Measurements from ENCODE around the gene PHLDA3.
"Not testable (repeated sequence)": the region's sequence is repeated elsewhere in the genome, so short reads cannot be mapped to it uniquely, and the experiment has no call there.

Gene PHLDA3

GRCh38 chr1:201503397-201504176, 34.6 kb upstream of the PHLDA3 start:
- peak; percentile 77 for DNase-seq

DNA sequence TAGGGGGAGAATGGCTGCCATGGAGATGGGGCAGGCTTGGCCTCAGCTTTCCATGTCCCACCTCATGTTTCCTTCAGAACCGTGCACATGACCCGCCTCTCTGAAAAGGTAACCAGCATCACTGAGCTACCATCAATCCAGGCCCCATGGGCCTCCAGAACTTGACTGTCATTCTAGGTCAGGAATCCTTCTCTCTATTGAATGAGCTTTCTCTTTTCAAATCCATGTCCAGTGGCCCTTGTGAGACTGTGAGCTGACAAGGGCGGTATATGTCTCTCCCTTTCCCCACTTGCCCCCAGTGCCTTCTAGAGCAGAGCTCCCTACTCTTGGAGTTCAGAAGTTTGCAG, 33.5 kb upstream of the PHLDA3 start:
- DNase-seq: no peak

- peak; percentile 61 for DNase-seq
Observed at GRCh38 chr1:201501812-201502510, 33.0 kb upstream of the PHLDA3 start.

- DNase-seq: no peak
Observed at GRCh38 chr1:201501144-201501543, 32.2 kb upstream of the PHLDA3 start.

GRCh38 chr1:201500670-201501120, 31.7 kb upstream of the PHLDA3 start:
- DNase-seq: no peak

- DNase-seq: no peak
Observed at GRCh38 chr1:201499795-201500669, 31.0 kb upstream of the PHLDA3 start.

DNA sequence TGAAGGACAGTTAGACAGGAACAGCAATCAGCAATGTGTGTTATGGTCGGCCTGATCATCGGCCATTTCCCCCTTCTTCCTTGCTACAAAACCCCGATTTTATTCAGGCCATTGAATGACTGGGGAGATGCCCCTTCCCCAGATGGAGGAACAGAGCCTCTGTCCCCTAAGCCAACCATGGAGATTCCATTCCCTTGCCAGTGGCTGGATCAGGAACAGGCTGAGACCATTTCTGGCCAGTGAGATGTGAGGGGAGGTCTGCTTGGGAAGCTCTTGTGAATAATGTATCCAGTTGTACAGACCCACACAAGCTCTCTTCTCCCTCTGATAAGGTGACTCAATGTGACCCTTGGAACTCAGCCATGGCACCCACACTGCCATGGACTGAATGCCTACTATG, 30.2 kb upstream of the PHLDA3 start:
- no peak for DNase-seq

GRCh38 chr1:201498621-201499020, 29.6 kb upstream of the PHLDA3 start:
- DNase-seq: no peak

GRCh38 chr1:201497935-201498509, 29.0 kb upstream of the PHLDA3 start:
- no peak for DNase-seq

DNA sequence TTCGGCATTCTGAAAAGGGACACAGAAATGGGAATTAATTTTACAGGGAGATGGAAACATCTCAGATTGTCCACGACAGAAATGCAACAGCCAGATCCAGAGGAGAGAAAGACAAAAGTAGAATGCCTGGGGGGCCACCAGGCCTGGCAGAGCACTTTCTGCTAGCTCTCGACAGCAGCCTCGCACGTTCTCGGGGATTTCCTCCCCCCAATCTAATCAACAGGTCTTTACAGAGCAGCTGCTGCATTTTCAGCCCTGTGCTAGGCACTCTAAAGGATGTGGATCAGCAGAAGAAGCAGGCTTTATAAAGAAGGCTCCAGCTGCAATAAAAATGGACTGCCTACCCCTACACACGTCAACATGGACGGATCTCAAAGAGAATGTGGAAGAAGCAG, 27.3 kb upstream of the PHLDA3 start:
- DNase-seq: no peak

- peak; percentile 37 for DNase-seq
Observed at GRCh38 chr1:201495551-201496295, 26.7 kb upstream of the PHLDA3 start.

GRCh38 chr1:201493757-201494617, 25.0 kb upstream of the PHLDA3 start:
- DNase-seq: no peak

GRCh38 chr1:201493026-201493656, 24.2 kb upstream of the PHLDA3 start:
- not testable (repeated sequence) for DNase-seq

GRCh38 chr1:201491896-201492511, 23.0 kb upstream of the PHLDA3 start:
- DNase-seq: no peak

DNA sequence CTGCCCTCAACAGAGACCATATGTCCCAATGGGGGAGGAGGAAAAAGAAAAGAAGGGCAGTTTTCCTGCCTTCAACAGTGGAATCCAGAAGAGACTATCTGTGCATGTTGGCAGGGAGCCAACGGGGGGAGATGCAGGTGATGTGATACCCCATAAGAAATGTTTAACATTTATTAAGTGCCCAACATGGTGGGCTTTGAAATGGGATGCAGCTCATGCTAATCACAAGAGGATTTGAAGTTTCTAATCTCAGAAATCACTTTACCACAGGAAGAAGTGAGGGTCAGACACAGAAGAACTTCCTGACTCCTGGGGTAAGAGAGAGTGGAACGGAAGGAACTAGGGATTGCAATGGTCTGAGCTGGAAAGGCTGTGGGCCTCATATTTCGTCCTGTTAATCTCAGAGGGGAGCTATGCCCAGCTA, 21.7 kb upstream of the PHLDA3 start:
- no peak for DNase-seq

- DNase-seq: no peak
Observed at GRCh38 chr1:201489643-201490261, 20.8 kb upstream of the PHLDA3 start.

- DNase-seq: no peak
Observed at GRCh38 chr1:201488830-201489589, 20.0 kb upstream of the PHLDA3 start.

GRCh38 chr1:201487742-201488141, 18.8 kb upstream of the PHLDA3 start:
- DNase-seq: no peak

DNA sequence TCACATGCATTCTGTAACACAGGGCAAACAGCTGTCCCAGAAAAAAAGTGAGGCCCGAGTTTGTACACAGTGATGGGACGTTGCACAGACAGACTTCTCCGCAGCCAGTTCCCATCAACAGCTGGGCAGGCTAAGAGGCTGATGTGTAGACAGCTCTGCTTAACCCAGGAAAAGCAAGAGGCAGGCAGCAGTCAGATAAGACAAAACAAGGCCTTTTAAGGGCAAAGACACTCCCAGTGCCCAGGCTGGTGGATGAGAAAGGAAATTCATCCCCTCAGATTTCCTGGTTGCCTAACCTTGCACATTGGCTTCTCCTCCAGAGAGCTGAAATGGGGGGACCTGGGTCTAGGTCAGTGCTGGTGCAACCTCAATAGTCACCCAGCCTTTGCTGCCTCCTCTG, 17.2 kb upstream of the PHLDA3 start:
- DNase-seq: no peak

Measured in NCI-H2171 treated with DMSO at 0.1 percent for 48 hours (cell line).